CD4-positive, alpha-beta T cell (primary cell): Measurements from ENCODE around the gene CABCOCO1. TPM values are rescaled to one million over a fixed set of nuclear protein-coding genes. Genes with fewer than 3 reads are reported as not detected.

ENCODE experiments used
- ATAC-seq: fragments of 200-7000 bp; cut with Tn5 transposase; one replicate; pipeline ENCODE4 v1.10.0; 2022; ENCODE audit warnings: mild to moderate bottlenecking; ENCODE audit not compliant: poor library complexity
- CTCF ChIA-PET: fragments of 350-600 bp; sonication (Branson Sonifier 250); formaldehyde crosslinking; loops from one replicate; lab custom pipeline; 2021; ENCODE audit warnings: antibody characterized with exemption, inconsistent platforms; lab: Charles Lee
- POLR2A ChIA-PET: fragments of 350-600 bp; sonication (Branson Sonifier 250); formaldehyde crosslinking; loops from one replicate; lab custom pipeline; 2021; ENCODE audit warnings: antibody characterized with exemption, inconsistent platforms; lab: Charles Lee
- DNase-seq, 14 experiments: peaks; one replicate each; pipeline ENCODE4 v3.0.0-alpha.2; 2013 to 2020; ENCODE audit warnings: mixed read lengths in 2 of 14
- H3K27ac ChIP-seq, 2 donors: one replicate each; pipeline versions ENCODE4 v1.5.1 to v1.7.0; 2013; ENCODE audit warnings: low read length in 2 of 2, low read depth in 1 of 2, mild to moderate bottlenecking in 1 of 2
- H3K27me3 ChIP-seq, 2 experiments: 1 replicate in 1 of 2; 2 replicates in 1 of 2; pipeline versions ENCODE4 v1.6.1 to v1.7.0; 2013; ENCODE audit warnings: low read length in 2 of 2, control low read depth in 1 of 2, mild to moderate bottlenecking in 1 of 2, moderate library complexity in 1 of 2; ENCODE audit not compliant: insufficient read depth in 2 of 2, control insufficient read depth in 1 of 2
- H3K36me3 ChIP-seq: one replicate; pipeline ENCODE4 v1.6.1; 2013; ENCODE audit warnings: low read length, control low read depth; ENCODE audit not compliant: insufficient read depth
- H3K4me1 ChIP-seq: one replicate; pipeline ENCODE4 v1.6.1; 2013; ENCODE audit warnings: low read length, control low read depth; ENCODE audit not compliant: insufficient read depth
- H3K4me3 ChIP-seq: one replicate; pipeline ENCODE4 v1.5.1; 2013; ENCODE audit warnings: mild to moderate bottlenecking, low read length, moderate library complexity
- H3K9me3 ChIP-seq, 2 experiments: 1 replicate in 1 of 2; 2 replicates in 1 of 2; pipeline versions ENCODE4 v1.6.1 to v1.7.0; 2013; ENCODE audit warnings: low read length in 2 of 2, mild to moderate bottlenecking in 2 of 2, control low read depth in 1 of 2, moderate library complexity in 1 of 2; ENCODE audit not compliant: control insufficient read depth in 1 of 2, insufficient read depth in 1 of 2
- H3K27ac Mint-ChIP-seq: one replicate; pipeline ENCODE4 v1.8.0; 2020; ENCODE audit warnings: mixed read lengths
- H3K27me3 Mint-ChIP-seq: one replicate; pipeline ENCODE4 v1.8.0; 2021; ENCODE audit warnings: mixed read lengths
- H3K36me3 Mint-ChIP-seq: one replicate; pipeline ENCODE4 v1.8.0; 2021; ENCODE audit warnings: low read depth, mixed read lengths
- H3K4me1 Mint-ChIP-seq: one replicate; pipeline ENCODE4 v1.8.0; 2021; ENCODE audit warnings: low read depth, mixed read lengths
- H3K4me3 Mint-ChIP-seq: one replicate; pipeline ENCODE4 v1.8.0; 2020; ENCODE audit warnings: mild to moderate bottlenecking, mixed read lengths
- H3K9me3 Mint-ChIP-seq: one replicate; pipeline ENCODE4 v1.8.0; 2020; ENCODE audit warnings: mixed read lengths
- CTCF ChIP-seq: fragments of 200-600 bp; IDR thresholded peaks from one replicate; pipeline ENCODE4 v1.8.0; 2022; ENCODE audit warnings: antibody characterized with exemption, mild to moderate bottlenecking
- intact Hi-C, 2 experiments: fragments of 100-400 bp; cut with DNase I in 1 of 2; cut with micrococcal nuclease in 1 of 2; formaldehyde crosslinking; loops; one replicate each; pipeline versions ENCODE4 v1.15.1 to v1.9.0; 2023 to 2025; cut with DNase I, micrococcal nuclease
- total RNA-seq, 174 experiments: library from RNA in 2 of 174; stranded (reverse) in 2 of 174; gene quantifications; one replicate each; pipeline ENCODE4 v1.2.3 and lab custom pipeline; 2021 to 2026

Gene CABCOCO1
- total RNA-seq, 2 experiments from 2014 or later, result not detected

- Histone ChIP-seq H3K36me3 (no peaks in the 10 kb centered on the region), H3K9me3 (no peaks in the 10 kb centered on the region), H3K27ac (no peak overlapping the region), H3K4me3 (no peak overlapping the region), H3K4me1 (no peaks in the 10 kb centered on the region), H3K27me3 (no peaks in the 10 kb centered on the region)
- intact Hi-C loops, result no loop called here
- DNase-seq (no peak), ATAC-seq (no peak)
- ChIA-PET POLR2A (no interaction called here), CTCF (no interaction called here)
- peaks cover 15% of the 10 kb centered on the region for H3K27me3 Mint-ChIP-seq
- no peaks in the 10 kb centered on the region for H3K36me3 Mint-ChIP-seq
- no peak for TF ChIP-seq CTCF
- no peak overlapping the region for H3K4me3 Mint-ChIP-seq
- H3K9me3 Mint-ChIP-seq, result no peaks in the 10 kb centered on the region
- no peaks in the 10 kb centered on the region for H3K4me1 Mint-ChIP-seq
- H3K27ac Mint-ChIP-seq, result no peak overlapping the region
Observed at GRCh38 chr10:61626209-61626608, 36.5 kb upstream of the CABCOCO1 start.

- DNase-seq, result no peak
- no peaks in the 10 kb centered on the region for H3K36me3 ChIP-seq
- no peaks in the 10 kb centered on the region for H3K36me3 Mint-ChIP-seq
- no peak for ATAC-seq
- POLR2A ChIA-PET, result no interaction called here
- no peak overlapping the region for H3K27ac ChIP-seq
- H3K27me3 Mint-ChIP-seq, result peaks cover 15% of the 10 kb centered on the region
- H3K4me3 Mint-ChIP-seq, result no peak overlapping the region
- no peak overlapping the region for H3K4me3 ChIP-seq
- H3K27ac Mint-ChIP-seq, result no peak overlapping the region
- CTCF ChIA-PET, result no interaction called here
- intact Hi-C loops, result no loop called here
- H3K27me3 ChIP-seq, result no peaks in the 10 kb centered on the region
- no peaks in the 10 kb centered on the region for H3K4me1 Mint-ChIP-seq
- no peak for TF ChIP-seq CTCF
- no peaks in the 10 kb centered on the region for H3K9me3 ChIP-seq
- H3K4me1 ChIP-seq, result no peaks in the 10 kb centered on the region
- no peaks in the 10 kb centered on the region for H3K9me3 Mint-ChIP-seq
Observed at GRCh38 chr10:61627266-61627665, 35.5 kb upstream of the CABCOCO1 start.

GRCh38 chr10:61628151-61628874, 34.4 kb upstream of the CABCOCO1 start:
- intact Hi-C loops, result no loop called here
- H3K27me3 Mint-ChIP-seq, result peaks cover 12% of the 10 kb centered on the region
- Histone ChIP-seq H3K36me3 (no peaks in the 10 kb centered on the region), H3K27ac (no peak overlapping the region), H3K9me3 (no peaks in the 10 kb centered on the region), H3K27me3 (no peaks in the 10 kb centered on the region), H3K4me3 (no peak overlapping the region), H3K4me1 (no peaks in the 10 kb centered on the region)
- no peaks in the 10 kb centered on the region for H3K36me3 Mint-ChIP-seq
- DNase-seq, result no peak
- ChIA-PET POLR2A (no interaction called here), CTCF (no interaction called here)
- no peak overlapping the region for H3K27ac Mint-ChIP-seq
- H3K9me3 Mint-ChIP-seq, result no peaks in the 10 kb centered on the region
- TF ChIP-seq CTCF, result no peak
- no peak overlapping the region for H3K4me3 Mint-ChIP-seq
- no peaks in the 10 kb centered on the region for H3K4me1 Mint-ChIP-seq
- no peak for ATAC-seq
